GM23338 (cell line): Measurements from ENCODE around the gene FRAS1. TPM values are rescaled to one million over a fixed set of nuclear protein-coding genes. Genes with fewer than 3 reads are reported as not detected.

Experiments
- ATAC-seq: fragments of 200-7000 bp; cut with Tn5 transposase; 3 replicates; pipeline ENCODE4 v1.9.1; 2020
- DNase-seq: peaks from one replicate; pipeline ENCODE4 v3.0.0-alpha.2; 2015; ENCODE audit warnings: low spot score
- H2AFZ ChIP-seq: fragments of 200-600 bp; sonication (generic); 2 replicates; pipeline ENCODE4 v1.8.0; 2016; ENCODE audit warnings: antibody characterized with exemption, mild to moderate bottlenecking, moderate library complexity
- H3F3A ChIP-seq: fragments of 200-600 bp; sonication (generic); replicated peaks from 2 replicates; pipeline ENCODE4 v1.8.0; 2017; ENCODE audit warnings: antibody characterized with exemption, mixed run types, low read depth
- H3K27ac ChIP-seq: fragments of 200-600 bp; sonication (generic); 2 replicates; pipeline ENCODE4 v1.6.1; 2016; ENCODE audit warnings: low read depth
- H3K27me3 ChIP-seq: fragments of 200-600 bp; sonication (generic); 2 replicates; pipeline ENCODE4 v1.8.0; 2016; ENCODE audit warnings: mild to moderate bottlenecking, mixed run types, moderate library complexity; ENCODE audit not compliant: insufficient read depth
- H3K36me3 ChIP-seq: fragments of 200-600 bp; sonication (generic); 2 replicates; pipeline ENCODE4 v1.8.0; 2016; ENCODE audit warnings: mild to moderate bottlenecking; ENCODE audit not compliant: insufficient read depth
- H3K4me1 ChIP-seq: fragments of 200-600 bp; sonication (generic); 2 replicates; pipeline ENCODE4 v1.8.0; 2016; ENCODE audit warnings: mild to moderate bottlenecking, moderate library complexity; ENCODE audit not compliant: insufficient read depth
- H3K4me2 ChIP-seq: fragments of 200-600 bp; sonication (generic); 2 replicates; pipeline ENCODE4 v1.7.1; 2017; ENCODE audit warnings: mixed run types
- H3K4me3 ChIP-seq: fragments of 200-600 bp; sonication (generic); 2 replicates; pipeline ENCODE4 v1.6.1; 2016; ENCODE audit warnings: mixed run types
- H3K79me2 ChIP-seq: fragments of 200-600 bp; sonication (generic); replicated peaks from 2 replicates; pipeline ENCODE4 v1.8.0; 2017; ENCODE audit warnings: mild to moderate bottlenecking; ENCODE audit not compliant: insufficient read depth
- H3K9me2 ChIP-seq: fragments of 200-600 bp; sonication (generic); 2 replicates; pipeline ENCODE4 v1.8.0; 2017; ENCODE audit not compliant: insufficient read depth
- H4K20me1 ChIP-seq: fragments of 200-600 bp; sonication (generic); replicated peaks from 2 replicates; pipeline ENCODE4 v1.8.0; 2017; ENCODE audit warnings: mild to moderate bottlenecking; ENCODE audit not compliant: insufficient read depth
- H3K27ac Mint-ChIP-seq: 2 replicates; pipeline ENCODE4 v1.8.0; 2020; ENCODE audit warnings: inconsistent platforms, mild to moderate bottlenecking, moderate library complexity, mixed read lengths
- H3K27me3 Mint-ChIP-seq: 3 replicates; pipeline ENCODE4 v1.8.0; 2022; ENCODE audit warnings: low read depth, mild to moderate bottlenecking, moderate library complexity, mixed read lengths, inconsistent platforms; ENCODE audit not compliant: insufficient read depth, poor library complexity
- H3K36me3 Mint-ChIP-seq: 3 replicates; pipeline ENCODE4 v1.8.0; 2021; ENCODE audit warnings: low read depth, mild to moderate bottlenecking, inconsistent platforms, moderate library complexity, mixed read lengths
- H3K4me1 Mint-ChIP-seq: 3 replicates; pipeline ENCODE4 v1.8.0; 2020; ENCODE audit warnings: mild to moderate bottlenecking, inconsistent platforms, mixed read lengths
- H3K4me3 Mint-ChIP-seq: 3 replicates; pipeline ENCODE4 v1.8.0; 2021; ENCODE audit warnings: moderate library complexity, mild to moderate bottlenecking, inconsistent platforms, mixed read lengths
- H3K9me3 Mint-ChIP-seq: 3 replicates; pipeline ENCODE4 v1.8.0; 2020; ENCODE audit warnings: moderate library complexity, mild to moderate bottlenecking, inconsistent platforms, mixed read lengths
- EZH2 ChIP-seq: fragments of 200-600 bp; sonication (generic); IDR thresholded peaks from one replicate; pipeline ENCODE4 v1.8.0; 2017; ENCODE audit warnings: antibody characterized with exemption, mild to moderate bottlenecking, low read depth; ENCODE audit not compliant: unreplicated experiment
- EZH2phosphoT487 ChIP-seq: fragments of 200-600 bp; sonication (generic); IDR thresholded peaks from one replicate; pipeline ENCODE4 v1.8.1; 2018; ENCODE audit warnings: antibody characterized with exemption; ENCODE audit not compliant: unreplicated experiment
- NANOG ChIP-seq: IDR thresholded peaks from 2 replicates; pipeline ENCODE4 v1.6.1; 2016; ENCODE audit warnings: antibody characterized with exemption, borderline replicate concordance
- POLR2AphosphoS5 ChIP-seq: IDR thresholded peaks from 2 replicates; pipeline ENCODE4 v1.6.1; 2016; ENCODE audit warnings: antibody characterized with exemption, low read depth
- ZNF114 ChIP-seq: fragments of 250-450 bp; sonication (Bioruptor Pico); IDR thresholded peaks from 2 replicates; pipeline ENCODE4 v1.5.0; 2020; ENCODE audit warnings: mild to moderate bottlenecking, moderate library complexity
- polyA plus RNA-seq: library from polyadenylated mRNA; unstranded; fragments of >200 nt; fragmentation: Nextera tagmentation; extraction: Ambion mirVana; gene quantifications from 2 replicates; pipeline ENCODE4 v1.2.1, GENCODE V29; 2016
- total RNA-seq: library from RNA; depleted of rRNA; stranded (reverse); fragments of >200 nt; shearing (Covaris generic); gene quantifications from 2 replicates; pipeline ENCODE4 v1.2.3, GENCODE V29; 2014
- TF ChIP-seq, protein P1 (sequence below), 2 experiments: fragments of 200-600 bp in 1 of 2; sonication (generic) in 1 of 2; conservative IDR thresholded peaks; 2 replicates each; pipeline versions ENCODE4 v1.5.1 to v1.6.1; 2016 to 2017; ENCODE audit warnings: antibody characterized with exemption in 2 of 2, low read depth in 2 of 2, mild to moderate bottlenecking in 2 of 2, moderate library complexity in 1 of 2

The FRAS1 gene
- total and polyA plus RNA-seq, 2 experiments from 2014 or later = 12.4 to 108 TPM

DNA sequence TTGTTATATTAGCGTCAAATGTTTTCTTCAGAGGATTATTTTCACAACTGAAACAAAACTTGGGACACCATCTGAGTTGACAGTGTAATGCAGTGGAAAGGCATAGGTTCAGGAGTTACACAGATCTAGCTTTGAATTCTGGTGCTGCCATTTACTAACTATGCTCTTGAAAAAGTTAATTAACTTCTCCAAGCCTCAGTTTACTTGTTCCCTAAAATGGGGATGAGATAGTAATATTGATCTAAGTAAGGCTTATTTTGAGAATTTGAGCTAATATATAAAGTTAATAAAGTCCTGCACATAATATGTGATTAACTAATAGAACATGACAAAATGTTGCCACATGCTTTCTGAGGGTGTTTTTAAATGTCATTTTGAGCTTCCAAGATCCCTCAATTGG, 112.6 kb downstream of the FRAS1 start:
- peaks cover 4% of the 10 kb centered on the region for H3K27me3 Mint-ChIP-seq
- no peaks in the 10 kb centered on the region for H3K9me2 ChIP-seq
- no peaks in the 10 kb centered on the region for H3K27me3 ChIP-seq
- H3K27ac Mint-ChIP-seq = no peak overlapping the region
- TF ChIP-seq EZH2 (no peak), EZH2phosphoT487 (no peak), ZNF114 (no peak), NANOG (no peak)
- TF ChIP-seq, protein P1, sequence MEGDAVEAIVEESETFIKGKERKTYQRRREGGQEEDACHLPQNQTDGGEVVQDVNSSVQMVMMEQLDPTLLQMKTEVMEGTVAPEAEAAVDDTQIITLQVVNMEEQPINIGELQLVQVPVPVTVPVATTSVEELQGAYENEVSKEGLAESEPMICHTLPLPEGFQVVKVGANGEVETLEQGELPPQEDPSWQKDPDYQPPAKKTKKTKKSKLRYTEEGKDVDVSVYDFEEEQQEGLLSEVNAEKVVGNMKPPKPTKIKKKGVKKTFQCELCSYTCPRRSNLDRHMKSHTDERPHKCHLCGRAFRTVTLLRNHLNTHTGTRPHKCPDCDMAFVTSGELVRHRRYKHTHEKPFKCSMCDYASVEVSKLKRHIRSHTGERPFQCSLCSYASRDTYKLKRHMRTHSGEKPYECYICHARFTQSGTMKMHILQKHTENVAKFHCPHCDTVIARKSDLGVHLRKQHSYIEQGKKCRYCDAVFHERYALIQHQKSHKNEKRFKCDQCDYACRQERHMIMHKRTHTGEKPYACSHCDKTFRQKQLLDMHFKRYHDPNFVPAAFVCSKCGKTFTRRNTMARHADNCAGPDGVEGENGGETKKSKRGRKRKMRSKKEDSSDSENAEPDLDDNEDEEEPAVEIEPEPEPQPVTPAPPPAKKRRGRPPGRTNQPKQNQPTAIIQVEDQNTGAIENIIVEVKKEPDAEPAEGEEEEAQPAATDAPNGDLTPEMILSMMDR (conservative IDR thresholded peaks at IDR 0.05; ENCODE audit: low read depth in 2 of 2) = no peak
- H3K4me1 ChIP-seq = peaks cover 45% of the 10 kb centered on the region
- no peak overlapping the region for H3K4me3 Mint-ChIP-seq
- no peaks in the 10 kb centered on the region for H3K36me3 ChIP-seq
- ATAC-seq (no peak), DNase-seq (no peak)
- H3K36me3 Mint-ChIP-seq = no peaks in the 10 kb centered on the region; the same call in 2 of the 3 replicates
- no peak overlapping the region for H2AFZ ChIP-seq
- no peak overlapping the region for H3K27ac ChIP-seq
- peaks cover 57% of the 10 kb centered on the region for H3K4me1 Mint-ChIP-seq
- peaks cover 83% of the 10 kb centered on the region for H3K79me2 ChIP-seq
- H3K9me3 Mint-ChIP-seq = no peaks in the 10 kb centered on the region
- no peak overlapping the region for H3K4me2 ChIP-seq
- H4K20me1 ChIP-seq = peaks cover 12% of the 10 kb centered on the region
- no peaks in the 10 kb centered on the region for H3F3A ChIP-seq
- H3K4me3 ChIP-seq = no peak overlapping the region

DNA sequence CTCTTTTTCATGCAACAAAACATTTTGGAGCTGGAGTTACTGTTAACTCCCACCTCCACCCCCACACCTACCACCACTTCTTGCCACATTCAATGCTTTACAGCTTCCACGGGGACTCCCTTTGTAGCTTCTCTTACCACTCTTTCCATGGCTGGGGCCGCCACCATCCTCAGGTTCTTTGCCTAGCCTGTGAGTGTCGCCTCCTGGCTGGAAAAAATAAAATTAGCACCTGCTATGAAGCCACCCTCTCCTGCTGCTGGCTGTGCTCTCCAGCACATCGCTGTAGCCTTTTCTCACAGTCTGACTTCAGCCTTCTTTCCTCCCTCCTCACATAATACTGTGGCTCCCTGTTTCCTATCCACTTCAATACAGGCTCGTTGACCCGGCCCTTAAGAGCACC, 114.4 kb downstream of the FRAS1 start:
- H3K27ac ChIP-seq = peak overlapping the region; percentile 37; the same call in 1 of the 2 replicates
- Mint-ChIP-seq H3K27ac (no peak overlapping the region), H3K4me3 (no peak overlapping the region), H3K4me1 (peaks cover 63% of the 10 kb centered on the region), H3K9me3 (no peaks in the 10 kb centered on the region), H3K36me3 (peaks cover 11% of the 10 kb centered on the region), H3K27me3 (peaks cover 4% of the 10 kb centered on the region)
- H3K4me1 ChIP-seq = peaks cover 54% of the 10 kb centered on the region
- peak; percentile 78 for DNase-seq
- no peaks in the 10 kb centered on the region; the same call in none of the 2 replicates for H3K9me2 ChIP-seq
- TF ChIP-seq POLR2AphosphoS5 = no peak
- TF ChIP-seq, protein P1 (conservative IDR thresholded peaks at IDR 0.05; ENCODE audit: low read depth in 2 of 2) = peak; percentile 54 to 68
- H4K20me1 ChIP-seq = peaks cover 18% of the 10 kb centered on the region
- no peaks in the 10 kb centered on the region for H3F3A ChIP-seq
- peaks cover 88% of the 10 kb centered on the region for H3K79me2 ChIP-seq
- H3K36me3 ChIP-seq = no peaks in the 10 kb centered on the region
- no peak overlapping the region for H2AFZ ChIP-seq
- 0 out of 2 replicates have a peak overlapping the region, but pooled peaks have one; percentile 40 for H3K4me2 ChIP-seq
- no peak overlapping the region for H3K4me3 ChIP-seq
- ATAC-seq = peak; percentile 86
- no peaks in the 10 kb centered on the region for H3K27me3 ChIP-seq
